HepG2 (cell line): ENCODE data around the gene POLR3H.

Experiments
- CEBPB ChIP-seq: IDR thresholded peaks from 2 replicates; pipeline ENCODE4 v1.6.1; 2011; ENCODE audit warnings: low read depth, low read length, improper control_type of control experiment, borderline replicate concordance
- KDM1A ChIP-seq: IDR thresholded peaks from 2 replicates; pipeline ENCODE4 v1.6.1; 2016; ENCODE audit warnings: missing compliant biosample characterization

GRCh38 chr22:41579997-41580355 is 35.7 kb upstream of the POLR3H start:
- TF ChIP-seq KDM1A (CRISPR knock-in tag) (no peak), CEBPB (no peak)
